Cardiac septum (tissue), 1 donor: ENCODE results near the gene RPS6KA4. TPM values are rescaled to one million over a fixed set of nuclear protein-coding genes. Genes with fewer than 3 reads are reported as not detected.
"Not testable (repeated sequence)": the region's sequence is repeated elsewhere in the genome, so short reads cannot be mapped to it uniquely, and the experiment has no call there.

ENCODE experiments used
- DNase-seq: peaks from one replicate; pipeline ENCODE4 v3.0.0-alpha.2; 2020; ENCODE audit warnings: low spot score
- intact Hi-C: fragments of 100-400 bp; cut with DNase I; formaldehyde crosslinking; loops from one replicate; pipeline ENCODE4 v1.14.0; 2022
- long read RNA-seq: library from polyadenylated mRNA; unstranded; transcript quantifications from one replicate; pipeline ENCODE4 v2.0.0, GENCODE V29; 2021
- total RNA-seq: library from RNA; stranded (reverse); fragmentation: NEBNext Ultra II Directional; extraction: Animal tissue kit (Norgen Biotek cat#: 25700); gene quantifications from one replicate; pipeline ENCODE4 v1.2.1, GENCODE V29; 2021
- donor health status: DM: no; HTN: no; CAD: no.

Gene RPS6KA4
- 15.4 TPM for total RNA-seq
- long read RNA-seq, partial matches to known transcripts = 13 of 24 reads
- long read RNA-seq, other reads (novel, unspliced or antisense) = 8 of 24 reads

DNA sequence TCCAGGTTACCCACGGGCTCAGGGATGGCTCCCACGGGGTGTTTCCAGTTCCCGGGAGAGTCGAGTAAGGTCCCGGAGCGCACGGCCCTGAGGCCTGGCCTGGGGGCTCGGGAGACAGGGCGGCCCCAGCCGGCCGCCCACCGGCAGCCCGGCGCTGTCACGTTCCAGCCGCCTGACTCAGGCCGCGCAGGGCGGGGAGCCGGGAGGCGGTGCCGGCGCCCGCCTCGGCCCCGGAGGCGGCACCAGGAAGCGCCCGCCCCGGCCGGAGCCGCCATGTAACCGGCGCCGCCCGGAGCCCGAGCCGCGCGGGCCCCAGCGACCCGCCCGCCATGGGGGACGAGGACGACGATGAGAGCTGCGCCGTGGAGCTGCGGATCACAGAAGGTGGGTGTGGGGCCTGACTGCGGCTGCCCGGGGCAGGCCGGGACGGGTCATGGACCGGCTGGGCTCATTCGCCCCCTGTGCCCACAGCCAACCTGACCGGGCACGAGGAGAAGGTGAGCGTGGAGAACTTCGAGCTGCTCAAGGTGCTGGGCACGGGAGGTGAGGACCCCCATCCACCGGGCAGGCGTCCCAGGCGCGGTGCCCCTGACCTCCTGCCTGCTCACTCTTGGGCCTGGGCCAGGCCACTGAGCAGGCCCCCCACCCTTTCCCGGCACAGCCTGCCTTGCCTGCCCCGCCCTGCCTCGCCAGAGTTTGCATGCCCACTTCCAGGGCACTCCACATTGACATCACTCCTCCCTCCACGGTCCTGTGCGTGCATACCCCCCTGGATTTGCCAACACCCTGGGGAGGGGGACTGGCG, at the start of gene RPS6KA4:
Gene RPS6KA4, plus strand, starts transcription at position 256 of the 805 bp plus-strand sequence. Its CDS starts 74 bp downstream, at position 330.
- intact Hi-C loops = loop anchor here (2.0 kb wide), 1 partner anchor 40 kb away; the partner anchor contains the start of gene PRDX5
- DNase-seq = peak; percentile 84

DNA sequence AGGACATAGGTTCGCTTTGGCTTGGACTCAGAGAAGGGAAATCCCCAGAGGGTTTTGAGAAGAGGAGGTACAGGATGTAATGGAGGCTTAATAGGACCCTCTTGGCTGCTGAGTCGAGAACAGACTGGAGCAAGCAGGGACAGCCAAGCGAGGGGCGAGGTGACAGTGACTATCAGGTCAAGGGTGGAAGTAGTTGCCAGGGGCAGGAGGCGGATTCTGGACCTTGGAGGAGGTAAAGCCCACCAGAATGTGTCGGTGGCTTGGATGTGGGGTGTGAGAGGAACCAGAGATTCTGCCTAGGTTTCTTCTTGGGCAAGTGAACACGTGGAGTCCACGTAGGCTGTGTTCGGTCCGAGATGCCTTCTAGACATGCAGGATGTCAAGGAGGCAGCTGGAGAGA, 46.0 kb upstream of the RPS6KA4 start:
- DNase-seq = no peak
- intact Hi-C loops = no loop called here

DNA sequence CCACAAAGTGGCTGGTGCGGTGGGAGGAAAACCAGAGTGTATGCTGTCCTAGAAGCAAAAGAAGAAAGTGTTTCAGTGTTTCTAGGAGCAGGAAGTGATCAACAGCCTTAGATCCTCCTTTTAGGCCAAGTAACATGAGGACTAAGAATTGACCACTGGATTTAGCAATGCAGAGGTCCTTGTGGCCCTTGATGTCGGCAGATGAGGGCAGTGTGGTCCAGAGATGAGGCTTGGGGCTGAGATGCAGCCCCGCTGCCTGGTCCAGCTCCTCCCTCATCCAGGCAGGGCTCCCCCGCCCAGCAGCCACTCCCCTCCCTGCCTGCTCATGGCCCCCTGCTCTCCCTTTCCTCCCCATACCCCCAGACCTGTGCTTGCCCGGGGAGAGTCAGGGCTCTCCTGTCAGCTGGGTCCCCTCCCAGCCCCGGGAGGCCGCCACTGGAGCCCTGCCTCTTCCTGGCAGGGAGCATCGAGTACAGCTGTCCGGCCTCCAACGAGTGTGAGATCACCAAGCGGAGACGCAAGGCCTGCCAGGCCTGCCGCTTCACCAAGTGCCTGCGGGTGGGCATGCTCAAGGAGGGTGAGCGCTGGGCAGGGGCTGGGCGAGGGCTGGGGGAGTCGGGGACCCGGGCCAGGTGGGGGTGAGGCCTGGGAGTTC, 45.3 kb upstream of the RPS6KA4 start:
- intact Hi-C loops = no loop called here
- DNase-seq = peak; percentile 81

DNA sequence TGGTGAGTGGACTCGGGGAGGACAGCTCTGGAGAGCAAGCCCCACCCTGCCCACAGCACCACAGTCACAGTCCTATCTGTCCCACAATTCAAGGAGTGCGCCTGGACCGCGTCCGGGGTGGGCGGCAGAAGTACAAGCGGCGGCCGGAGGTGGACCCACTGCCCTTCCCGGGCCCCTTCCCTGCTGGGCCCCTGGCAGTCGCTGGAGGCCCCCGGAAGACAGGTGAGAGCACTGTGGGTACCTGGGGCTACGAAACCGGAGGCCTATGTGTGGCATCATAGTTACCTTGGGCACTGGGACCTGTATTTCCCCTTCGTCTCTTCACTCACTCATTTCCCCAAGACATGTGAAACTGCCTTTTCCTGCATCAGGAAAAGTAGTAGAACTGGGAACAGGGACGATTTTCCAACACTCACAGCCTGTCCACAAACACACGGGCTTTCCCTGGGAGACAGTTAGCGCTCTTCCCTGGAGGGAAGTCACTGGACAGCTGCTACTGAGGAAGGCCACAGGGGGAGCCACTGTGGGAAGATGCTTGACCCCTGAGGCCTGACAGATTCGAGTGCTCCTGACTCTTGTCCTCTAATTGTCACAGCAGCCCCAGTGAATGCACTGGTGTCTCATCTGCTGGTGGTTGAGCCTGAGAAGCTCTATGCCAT, 44.7 kb upstream of the RPS6KA4 start:
- intact Hi-C loops = no loop called here
- DNase-seq = no peak

DNA sequence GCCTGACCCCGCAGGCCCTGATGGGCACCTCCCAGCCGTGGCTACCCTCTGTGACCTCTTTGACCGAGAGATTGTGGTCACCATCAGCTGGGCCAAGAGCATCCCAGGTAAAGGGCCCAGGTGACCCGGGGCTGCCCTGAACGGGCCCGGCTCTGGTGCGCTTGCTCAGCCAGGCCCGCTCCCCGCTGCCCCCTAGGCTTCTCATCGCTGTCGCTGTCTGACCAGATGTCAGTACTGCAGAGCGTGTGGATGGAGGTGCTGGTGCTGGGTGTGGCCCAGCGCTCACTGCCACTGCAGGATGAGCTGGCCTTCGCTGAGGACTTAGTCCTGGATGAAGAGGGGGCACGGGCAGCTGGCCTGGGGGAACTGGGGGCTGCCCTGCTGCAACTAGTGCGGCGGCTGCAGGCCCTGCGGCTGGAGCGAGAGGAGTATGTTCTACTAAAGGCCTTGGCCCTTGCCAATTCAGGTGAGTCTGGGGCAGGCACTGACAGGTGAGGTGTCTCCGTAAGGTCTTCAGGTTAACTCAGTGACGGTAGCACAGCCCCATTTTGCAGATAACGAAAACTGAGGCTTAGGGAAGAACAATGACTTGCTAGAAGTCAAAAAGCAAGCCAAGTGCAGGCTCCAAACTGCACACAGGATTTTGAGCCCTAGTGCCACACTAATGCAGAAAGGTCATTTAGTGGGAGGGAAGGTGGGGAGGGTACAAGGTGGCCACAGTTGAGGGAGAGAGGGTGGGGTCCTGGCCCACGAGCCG, 44.0 kb upstream of the RPS6KA4 start:
- intact Hi-C loops = no loop called here
- DNase-seq = no peak

DNA sequence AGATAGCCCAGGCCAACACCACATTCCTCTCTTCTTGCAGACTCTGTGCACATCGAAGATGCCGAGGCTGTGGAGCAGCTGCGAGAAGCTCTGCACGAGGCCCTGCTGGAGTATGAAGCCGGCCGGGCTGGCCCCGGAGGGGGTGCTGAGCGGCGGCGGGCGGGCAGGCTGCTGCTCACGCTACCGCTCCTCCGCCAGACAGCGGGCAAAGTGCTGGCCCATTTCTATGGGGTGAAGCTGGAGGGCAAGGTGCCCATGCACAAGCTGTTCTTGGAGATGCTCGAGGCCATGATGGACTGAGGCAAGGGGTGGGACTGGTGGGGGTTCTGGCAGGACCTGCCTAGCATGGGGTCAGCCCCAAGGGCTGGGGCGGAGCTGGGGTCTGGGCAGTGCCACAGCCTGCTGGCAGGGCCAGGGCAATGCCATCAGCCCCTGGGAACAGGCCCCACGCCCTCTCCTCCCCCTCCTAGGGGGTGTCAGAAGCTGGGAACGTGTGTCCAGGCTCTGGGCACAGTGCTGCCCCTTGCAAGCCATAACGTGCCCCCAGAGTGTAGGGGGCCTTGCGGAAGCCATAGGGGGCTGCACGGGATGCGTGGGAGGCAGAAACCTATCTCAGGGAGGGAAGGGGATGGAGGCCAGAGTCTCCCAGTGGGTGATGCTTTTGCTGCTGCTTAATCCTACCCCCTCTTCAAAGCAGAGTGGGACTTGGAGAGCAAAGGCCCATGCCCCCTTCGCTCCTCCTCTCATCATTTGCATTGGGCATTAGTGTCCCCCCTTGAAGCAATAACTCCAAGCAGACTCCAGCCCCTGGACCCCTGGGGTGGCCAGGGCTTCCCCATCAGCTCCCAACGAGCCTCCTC, 43.1 kb upstream of the RPS6KA4 start:
- intact Hi-C loops, DNase-seq: not testable (repeated sequence)

DNA sequence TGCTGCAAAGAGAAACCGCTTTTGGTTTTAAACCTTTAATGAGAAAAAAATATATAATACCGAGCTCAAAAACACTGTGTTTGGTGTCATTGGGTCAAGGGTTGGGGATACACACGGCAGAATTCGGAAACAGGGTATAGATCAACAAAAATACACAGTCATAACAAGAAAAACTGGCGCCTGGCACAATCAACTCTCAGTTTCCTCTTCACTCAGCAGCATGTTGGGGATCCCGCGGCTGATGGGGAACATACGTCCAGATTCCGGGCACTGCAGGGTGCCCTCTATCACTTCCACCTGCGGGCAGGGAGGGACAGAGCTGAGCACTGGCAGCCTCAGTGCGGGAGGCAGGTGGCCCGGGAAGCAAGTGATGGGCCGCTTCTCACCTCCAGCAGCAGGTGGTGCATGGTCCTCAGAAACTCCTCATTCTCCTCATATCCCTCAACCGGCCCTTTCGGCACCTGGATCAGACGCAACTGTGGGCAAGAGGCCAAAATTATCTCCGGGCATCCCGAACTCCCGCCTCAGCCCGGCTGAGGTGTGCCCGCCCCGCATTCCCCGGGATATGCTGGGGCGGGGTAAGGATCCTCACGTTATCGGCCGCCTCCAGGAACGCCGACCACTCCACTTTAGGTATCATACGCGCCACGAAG, 42.2 kb upstream of the RPS6KA4 start:
- no peak for DNase-seq
- intact Hi-C loops = no loop called here

DNA sequence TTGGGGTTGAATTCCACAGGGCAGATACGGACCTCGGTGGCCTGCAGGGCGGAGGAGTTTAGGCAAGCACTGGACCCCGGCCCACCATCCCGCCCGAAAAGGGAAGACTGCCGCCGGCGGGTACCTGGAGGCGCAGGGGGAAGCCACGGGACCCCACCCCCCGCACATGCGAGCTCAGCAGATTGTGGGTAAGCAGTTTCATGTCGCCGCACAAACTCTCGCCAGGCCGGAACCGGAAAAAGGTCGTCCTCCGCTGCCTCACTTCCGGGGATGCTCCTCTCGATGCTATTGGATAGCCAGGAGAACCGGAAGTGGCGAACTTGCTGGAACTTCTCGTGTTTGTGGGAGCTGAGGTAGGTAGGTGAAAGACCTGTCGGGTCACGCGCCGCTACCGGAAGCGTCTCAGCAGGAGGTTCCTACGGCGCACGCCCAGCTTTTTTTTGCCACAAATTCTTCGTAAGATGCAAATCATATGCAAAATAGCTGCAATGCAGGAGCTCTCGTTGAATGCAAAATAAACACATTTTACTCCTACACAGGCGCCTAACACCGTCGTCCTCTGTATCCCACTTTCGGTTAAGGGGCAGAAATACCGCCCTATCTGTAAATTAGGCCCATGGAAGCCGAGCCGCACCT, 41.5 kb upstream of the RPS6KA4 start, which contains the start of gene TRMT112:
Gene TRMT112, minus strand, starts transcription at position 235 of the 636 bp plus-strand sequence. Its CDS starts 33 bp downstream, at position 202.
- intact Hi-C loops = no loop called here
- DNase-seq = peak; percentile 97

DNA sequence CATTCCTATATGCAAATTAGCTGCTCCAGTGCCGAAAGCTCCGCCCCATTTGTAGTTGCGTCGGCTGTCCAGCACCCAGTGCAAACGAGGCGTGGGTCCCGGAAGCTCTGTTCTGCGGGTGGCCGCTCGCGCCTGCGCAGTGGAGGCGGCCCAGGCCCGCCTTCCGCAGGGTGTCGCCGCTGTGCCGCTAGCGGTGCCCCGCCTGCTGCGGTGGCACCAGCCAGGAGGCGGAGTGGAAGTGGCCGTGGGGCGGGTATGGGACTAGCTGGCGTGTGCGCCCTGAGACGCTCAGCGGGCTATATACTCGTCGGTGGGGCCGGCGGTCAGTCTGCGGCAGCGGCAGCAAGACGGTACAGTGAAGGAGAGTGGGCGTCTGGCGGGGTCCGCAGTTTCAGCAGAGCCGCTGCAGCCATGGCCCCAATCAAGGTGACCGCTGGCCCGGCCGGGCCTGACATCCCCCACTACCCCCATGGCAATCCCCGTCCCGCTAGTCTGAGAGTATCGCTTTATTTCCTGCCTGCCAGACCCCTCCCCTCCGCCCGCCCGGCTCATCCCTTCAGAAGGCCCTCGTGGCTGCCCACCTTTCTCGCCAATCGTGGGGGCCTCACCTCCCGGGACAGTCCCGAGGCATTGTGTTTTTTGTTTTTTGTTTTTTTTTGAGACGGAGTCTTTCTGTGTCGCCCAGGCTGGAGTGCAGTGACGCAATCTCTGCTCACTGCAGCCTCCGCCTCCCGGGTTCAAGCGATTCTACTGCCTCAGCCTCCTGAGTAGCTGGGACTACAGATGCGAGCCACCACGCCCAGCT, 40.8 kb upstream of the RPS6KA4 start, which contains the start of gene PRDX5:
Gene PRDX5, plus strand, starts transcription at position 161 of the 805 bp plus-strand sequence. Its CDS starts 95 bp downstream, at position 256.
- DNase-seq = peak; percentile 99
- intact Hi-C loops = loop anchor here (2.0 kb wide), 2 partner anchors 25 to 41 kb away; partner anchors contain the start of gene RPS6KA4

DNA sequence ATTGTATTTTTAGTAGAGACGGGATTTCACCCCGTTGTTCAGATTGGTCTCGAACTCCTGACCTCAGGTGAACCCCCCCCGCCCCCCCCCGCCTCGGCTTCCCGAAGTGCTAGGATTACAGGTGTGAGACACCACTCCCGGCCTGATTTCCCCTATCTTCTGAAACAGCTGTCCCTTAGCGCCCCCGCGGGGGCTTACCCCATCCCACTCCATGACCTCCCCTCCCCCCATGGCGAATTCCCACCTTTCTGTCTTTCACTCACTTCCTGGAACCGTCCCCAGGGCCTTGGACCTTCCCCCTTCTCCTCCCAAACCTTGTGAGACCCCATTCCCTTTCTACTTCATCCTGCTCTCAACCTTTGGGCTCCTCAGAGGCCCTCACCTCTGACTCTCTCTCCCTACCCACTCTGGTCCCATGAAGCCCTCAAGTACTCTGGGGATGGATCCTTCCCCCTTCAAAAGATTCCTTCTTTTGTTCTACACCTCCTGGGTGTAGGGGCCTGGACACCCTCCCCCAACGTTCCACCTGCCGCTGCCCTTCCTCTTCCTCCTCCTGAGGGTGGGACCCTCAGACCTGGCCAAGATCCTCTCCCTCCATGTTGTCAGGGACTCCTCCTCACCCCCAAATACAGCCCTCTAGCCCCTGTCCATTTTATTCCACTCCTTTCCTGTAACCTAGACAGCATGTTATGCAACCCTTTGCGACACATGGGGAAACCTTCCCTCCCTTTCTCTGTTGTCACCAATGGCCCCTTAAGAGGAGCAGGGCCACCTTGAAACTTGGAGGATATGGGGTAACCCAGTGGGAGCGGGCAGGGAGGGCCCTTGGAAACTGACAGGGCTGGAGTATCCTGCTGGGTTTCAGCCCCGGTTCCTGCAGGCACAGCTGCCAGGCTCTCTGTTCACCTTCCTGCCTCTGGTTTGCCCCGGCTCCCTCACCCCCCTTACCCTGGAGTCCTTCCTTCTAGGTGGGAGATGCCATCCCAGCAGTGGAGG, 39.9 kb upstream of the RPS6KA4 start:
- no peak for DNase-seq
- intact Hi-C loops = loop anchor here (2.0 kb wide), 2 partner anchors 24 to 40 kb away; partner anchors contain the start of gene RPS6KA4

DNA sequence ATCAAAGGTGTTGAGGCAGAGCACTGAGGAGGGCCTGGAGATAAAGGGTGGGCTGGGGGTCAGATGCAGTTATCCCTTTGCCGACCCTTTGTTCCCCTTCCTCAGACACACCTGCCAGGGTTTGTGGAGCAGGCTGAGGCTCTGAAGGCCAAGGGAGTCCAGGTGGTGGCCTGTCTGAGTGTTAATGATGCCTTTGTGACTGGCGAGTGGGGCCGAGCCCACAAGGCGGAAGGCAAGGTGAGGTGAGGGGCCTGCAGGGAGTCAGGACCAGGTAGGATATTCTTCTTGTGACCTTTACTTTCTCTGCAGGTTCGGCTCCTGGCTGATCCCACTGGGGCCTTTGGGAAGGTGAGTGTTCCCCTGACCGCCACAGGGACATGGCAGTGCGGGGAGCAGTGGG, 38.4 kb upstream of the RPS6KA4 start:
- no peak for DNase-seq
- intact Hi-C loops = no loop called here

DNA sequence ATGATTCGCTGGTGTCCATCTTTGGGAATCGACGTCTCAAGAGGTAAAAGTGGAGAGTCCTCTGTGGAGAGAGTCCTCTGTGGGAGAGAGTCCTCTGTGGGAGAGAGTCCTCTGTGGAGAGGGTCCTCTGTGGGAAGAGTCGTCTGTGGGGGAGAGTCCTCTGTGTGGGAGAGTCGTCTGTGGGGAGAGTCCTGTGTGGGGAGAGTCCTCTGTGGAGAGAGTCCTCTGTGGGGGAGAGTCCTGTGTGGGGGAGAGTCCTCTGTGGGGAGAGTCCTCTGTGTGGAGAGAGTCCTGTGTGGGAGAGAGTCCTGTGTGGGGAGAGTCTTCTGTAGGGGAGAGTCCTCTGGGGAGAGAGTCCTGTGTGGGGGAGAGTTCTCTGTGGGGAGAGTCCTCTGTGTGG, 37.9 kb upstream of the RPS6KA4 start:
- DNase-seq = no peak
- intact Hi-C loops = no loop called here

DNA sequence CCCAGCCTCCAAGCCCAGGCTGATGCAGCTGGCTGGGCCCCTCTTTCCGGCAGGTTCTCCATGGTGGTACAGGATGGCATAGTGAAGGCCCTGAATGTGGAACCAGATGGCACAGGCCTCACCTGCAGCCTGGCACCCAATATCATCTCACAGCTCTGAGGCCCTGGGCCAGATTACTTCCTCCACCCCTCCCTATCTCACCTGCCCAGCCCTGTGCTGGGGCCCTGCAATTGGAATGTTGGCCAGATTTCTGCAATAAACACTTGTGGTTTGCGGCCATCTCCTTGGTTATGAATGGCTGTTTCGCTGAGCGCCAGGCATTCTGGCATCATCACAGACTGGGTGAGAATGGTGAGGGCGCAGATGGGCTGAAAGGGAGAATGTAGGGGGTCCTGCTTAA, 37.4 kb upstream of the RPS6KA4 start:
- no peak for DNase-seq
- intact Hi-C loops = no loop called here

DNA sequence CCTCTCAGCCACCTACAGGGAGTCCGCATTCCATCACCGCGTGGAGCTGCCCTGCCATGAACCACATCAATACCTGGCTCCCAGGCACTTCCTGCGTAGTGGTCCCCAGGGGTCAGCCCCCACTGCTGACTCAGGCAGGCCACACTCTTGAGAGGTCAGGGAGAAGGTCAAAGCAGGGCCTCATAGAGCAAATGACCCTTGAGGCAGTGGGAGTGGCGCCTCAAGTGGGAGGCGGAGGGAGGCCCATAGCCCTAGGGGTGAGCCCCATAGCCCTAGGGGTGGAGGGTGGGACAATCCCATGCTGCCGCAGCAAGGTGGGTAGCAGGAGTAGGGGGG, 36.1 kb upstream of the RPS6KA4 start:
- intact Hi-C loops = no loop called here
- no peak for DNase-seq

DNA sequence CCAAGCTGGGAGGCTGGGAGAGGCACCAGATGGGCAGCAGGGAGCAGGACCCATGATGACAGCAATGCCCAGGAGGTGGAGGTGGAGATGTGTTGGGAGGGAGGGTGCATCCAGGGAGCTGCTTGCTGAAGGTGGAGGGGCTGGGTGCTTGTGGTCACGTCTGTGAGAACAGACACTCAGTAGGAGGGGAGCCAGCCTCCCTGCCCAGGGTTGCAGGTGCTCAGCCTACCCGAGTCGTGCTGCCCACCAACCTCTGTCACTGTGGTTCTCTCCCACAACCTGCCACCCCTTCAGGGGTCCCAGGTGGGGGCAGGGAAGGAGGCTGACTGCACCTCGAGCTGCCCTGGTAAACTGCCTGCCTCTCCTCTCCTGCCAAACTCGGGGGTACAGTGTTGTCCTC, 35.6 kb upstream of the RPS6KA4 start:
- intact Hi-C loops = no loop called here
- DNase-seq = no peak
